22Rv1 (cell line): ENCODE data around the gene ECT2L.

Experiments used
- ZFX ChIP-seq: fragments of 450-650 bp; IDR thresholded peaks from 2 replicates; pipeline ENCODE4 v1.6.1; 2017; ENCODE audit warnings: antibody characterized with exemption, borderline replicate concordance
- TF ChIP-seq, protein P1 (sequence below): fragments of 450-650 bp; IDR thresholded peaks from 2 replicates; pipeline ENCODE4 v1.5.1; 2017; ENCODE audit warnings: mild to moderate bottlenecking

DNA sequence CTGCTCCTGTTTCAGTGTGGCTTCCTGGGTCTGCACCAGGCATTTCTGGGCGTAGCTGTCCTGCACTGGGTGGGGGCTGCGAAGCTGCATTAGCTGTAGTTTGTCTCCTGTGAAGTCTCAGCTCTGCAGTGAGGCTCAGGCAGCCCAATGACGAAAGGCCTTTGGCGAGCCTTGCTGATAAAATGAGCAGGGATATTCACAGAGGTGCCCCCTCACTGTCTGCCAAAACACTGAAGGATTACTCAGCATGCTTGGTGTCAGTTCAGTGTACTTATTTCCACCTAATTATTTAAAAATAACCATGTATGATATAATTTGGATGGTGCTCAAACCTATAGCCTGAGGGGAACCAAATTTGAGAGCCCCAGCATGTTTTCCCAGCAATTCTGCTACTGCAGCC is 73.5 kb downstream of the ECT2L start:
- no peak for TF ChIP-seq ZFX
- TF ChIP-seq, protein P1, sequence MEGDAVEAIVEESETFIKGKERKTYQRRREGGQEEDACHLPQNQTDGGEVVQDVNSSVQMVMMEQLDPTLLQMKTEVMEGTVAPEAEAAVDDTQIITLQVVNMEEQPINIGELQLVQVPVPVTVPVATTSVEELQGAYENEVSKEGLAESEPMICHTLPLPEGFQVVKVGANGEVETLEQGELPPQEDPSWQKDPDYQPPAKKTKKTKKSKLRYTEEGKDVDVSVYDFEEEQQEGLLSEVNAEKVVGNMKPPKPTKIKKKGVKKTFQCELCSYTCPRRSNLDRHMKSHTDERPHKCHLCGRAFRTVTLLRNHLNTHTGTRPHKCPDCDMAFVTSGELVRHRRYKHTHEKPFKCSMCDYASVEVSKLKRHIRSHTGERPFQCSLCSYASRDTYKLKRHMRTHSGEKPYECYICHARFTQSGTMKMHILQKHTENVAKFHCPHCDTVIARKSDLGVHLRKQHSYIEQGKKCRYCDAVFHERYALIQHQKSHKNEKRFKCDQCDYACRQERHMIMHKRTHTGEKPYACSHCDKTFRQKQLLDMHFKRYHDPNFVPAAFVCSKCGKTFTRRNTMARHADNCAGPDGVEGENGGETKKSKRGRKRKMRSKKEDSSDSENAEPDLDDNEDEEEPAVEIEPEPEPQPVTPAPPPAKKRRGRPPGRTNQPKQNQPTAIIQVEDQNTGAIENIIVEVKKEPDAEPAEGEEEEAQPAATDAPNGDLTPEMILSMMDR, result no peak
